ENCODE data around the gene FNDC11.

DNA sequence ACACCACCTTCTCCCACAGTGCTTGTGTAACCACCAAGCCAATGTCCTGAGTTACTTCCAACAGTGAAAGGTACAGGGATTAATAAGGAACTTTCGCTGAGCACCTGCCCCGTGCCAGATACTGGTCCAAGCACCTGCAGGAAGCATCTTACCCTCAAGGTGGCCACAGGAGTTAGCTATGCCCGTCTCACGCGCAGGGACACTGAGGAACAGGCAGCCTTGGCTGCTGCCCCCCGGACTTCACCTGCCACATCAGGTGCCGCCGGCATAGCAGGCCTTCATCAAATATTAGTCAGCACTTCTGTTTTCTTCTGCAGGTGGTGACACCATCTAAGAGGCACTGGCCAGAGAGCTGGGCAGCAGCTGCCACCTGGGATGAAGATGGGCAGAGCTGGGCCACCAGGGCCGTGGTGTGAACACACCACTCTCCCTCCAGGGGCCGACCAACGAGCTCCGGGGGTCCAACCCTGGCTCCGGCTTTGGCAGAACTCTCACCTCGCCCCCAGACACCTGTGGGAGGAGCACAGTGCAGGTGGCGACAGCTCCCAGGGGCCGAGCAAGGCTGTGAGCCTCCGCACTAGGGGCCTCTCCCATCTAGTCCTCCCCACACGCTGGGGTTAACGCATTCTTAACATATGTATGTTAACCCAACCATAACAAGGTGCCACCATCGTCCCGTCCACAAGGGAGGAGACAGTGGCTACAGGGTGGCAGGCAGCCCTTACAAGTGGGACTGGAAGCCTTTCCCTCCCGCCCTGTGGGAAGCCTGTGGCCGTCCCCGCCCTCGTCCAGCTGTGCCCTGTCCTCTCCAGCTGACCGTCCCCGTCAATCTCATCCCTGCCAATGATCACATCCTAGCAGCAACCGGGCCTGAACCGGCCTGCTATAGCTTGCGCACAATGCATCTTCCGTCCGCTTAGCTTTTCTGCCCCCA, 36.3 kb upstream of the FNDC11 start:
- TF ChIP-seq ZNF274 (IDR thresholded peaks at IDR 0.05; ENCODE audit: low read depth, low read length) = no peak
- no peak for TF ChIP-seq YY1 (IDR thresholded peaks at IDR 0.05; ENCODE audit: insufficient read depth, insufficient read length)

All from NT2/D1 (cell line).